Measurements from ENCODE around the gene CHID1.

The CHID1 gene

DNA sequence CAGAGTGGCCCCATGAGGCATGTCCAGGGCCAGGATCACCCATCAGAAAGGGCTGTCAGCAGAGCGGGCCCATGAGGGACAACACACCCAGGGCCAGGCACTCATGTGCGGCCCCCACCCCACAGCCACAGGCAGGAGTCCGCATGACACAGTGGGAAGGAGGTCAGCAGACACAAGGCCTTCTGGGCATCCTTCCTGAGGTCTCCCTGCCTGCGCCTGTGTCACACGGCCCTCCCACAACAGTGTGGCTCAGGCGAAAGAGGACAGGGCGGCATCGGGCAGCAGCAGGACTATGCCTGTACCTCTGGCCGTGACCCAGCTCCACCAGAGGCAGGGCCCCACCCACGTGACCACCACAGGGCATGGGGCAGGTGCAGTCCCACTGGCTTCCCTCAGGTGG lies 27.1 kb downstream of the CHID1 start:
- no peak for DNase-seq

DNA sequence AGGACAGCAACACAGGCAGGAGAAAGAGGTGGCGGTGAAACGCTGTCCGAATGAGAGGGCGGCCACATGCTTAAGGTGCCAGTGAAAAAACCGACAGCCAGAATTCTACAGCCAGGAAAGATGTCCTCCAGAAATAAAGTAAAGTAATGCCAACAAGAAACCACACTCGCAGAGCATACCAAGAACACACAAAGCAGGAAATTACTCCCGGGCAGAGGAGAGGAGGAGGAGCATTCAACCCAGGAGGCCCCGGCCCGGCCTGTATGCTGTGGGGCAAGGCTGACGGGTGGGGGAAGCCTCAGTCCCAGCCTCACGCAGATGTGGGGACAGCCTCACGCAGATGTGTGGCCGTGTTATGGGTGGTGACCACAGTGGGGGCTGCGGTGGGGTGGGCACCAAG lies 28.0 kb downstream of the CHID1 start:
- DNase-seq = no peak

DNA sequence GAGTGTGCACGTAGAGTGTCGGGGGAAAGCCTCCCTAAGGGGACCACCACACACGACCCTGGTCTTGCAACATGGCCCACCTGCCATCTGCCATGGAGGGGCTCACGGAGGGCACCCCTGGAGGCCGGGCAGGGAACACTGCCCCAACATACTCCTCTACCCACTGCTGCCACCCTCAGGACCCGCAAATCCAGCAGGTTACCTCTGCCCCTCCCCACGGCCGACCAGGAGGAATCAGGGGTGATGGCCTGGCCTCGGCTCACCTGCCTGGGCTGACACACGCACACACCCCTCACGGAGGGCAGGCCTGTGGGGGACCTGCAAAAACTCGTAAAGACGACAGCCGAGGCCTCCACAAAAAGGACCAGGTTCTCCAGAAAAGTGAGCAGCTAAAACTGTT lies 30.2 kb downstream of the CHID1 start:
- DNase-seq = no peak

DNA sequence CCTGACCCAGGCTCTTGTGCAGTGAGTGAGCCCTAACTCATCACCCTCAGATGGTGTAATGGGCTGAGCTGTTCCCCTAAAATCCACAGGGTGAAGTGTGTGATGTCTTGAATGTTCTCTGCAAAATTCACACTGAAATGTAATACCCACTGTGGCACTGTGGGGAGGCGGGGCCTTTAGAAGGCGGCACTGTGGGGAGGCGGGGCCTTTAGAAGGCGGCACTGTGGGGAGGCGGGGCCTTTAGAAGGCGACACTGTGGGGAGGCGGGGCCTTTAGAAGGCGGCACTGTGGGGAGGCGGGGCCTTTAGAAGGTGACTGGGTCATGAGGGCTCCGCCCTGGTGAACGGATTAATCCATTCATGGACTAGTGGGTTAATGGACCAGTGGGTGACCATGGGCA lies 33.0 kb downstream of the CHID1 start:
- no peak for DNase-seq

DNA sequence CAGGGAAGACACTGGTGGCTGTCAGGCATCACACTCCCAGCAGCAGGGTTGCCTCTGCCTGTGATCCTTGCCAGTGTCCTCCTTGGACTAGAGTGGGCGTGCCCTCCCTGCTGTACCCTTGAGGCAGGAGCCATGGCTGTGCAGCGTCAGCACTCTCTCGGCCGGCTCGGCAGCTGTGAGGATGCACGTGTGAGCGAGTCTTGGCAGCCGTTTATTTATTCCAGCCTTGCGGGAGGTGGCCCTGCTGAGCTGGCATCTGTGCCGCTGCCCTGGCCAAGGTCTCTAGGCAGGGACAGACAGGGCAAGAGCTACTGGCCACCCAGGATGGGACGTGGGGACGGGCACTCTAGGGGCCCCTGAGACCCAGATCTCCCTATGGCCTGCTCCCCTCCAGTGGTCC lies 34.1 kb downstream of the CHID1 start:
- no peak for DNase-seq

DNA sequence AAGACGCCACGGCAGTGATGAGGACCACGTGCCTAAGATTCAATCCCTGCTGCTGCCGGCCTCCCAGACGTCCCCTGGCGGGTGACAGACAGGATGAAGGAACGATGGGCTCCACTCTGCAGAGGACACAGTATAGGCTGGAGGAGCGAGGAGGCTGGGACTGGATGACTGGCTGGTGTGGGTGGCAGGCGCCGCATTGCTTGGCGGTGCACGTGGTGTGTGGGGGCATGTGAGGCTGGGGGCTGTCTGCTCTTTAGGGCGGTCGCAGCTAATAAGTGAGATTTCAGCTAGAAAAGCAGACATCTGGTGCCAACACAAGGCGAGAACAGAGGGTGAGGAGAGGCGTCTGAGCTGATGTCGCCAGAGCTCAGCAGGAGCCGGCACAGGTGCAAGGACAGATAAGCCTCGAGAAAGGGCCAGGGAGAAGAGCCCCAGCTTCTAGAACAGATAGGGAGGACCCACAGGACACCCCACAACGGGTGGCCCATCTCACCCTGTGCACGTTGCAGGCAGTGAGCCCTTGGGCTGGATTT lies 34.8 kb downstream of the CHID1 start:
- DNase-seq = no peak

DNA sequence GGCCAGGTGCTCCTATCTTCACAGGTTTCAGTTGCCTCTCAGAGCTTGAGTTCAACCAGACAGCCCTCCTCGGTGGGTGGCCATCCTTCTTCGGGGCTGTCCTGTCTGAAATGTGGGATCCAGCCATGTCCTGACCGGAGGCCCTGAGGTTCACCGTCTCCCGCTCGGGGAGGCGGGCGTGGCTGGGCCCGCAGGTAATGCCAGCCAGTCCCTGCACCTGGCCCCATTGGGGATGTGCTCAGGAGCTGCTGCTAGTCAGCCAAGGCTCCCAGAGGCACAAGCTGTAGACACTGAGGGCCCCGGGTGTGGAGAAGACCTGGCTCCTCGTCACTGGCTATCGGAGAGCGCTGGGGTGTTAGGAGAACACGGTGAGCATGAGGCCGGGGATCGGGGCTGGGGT lies 35.4 kb downstream of the CHID1 start:
- DNase-seq = no peak

DNA sequence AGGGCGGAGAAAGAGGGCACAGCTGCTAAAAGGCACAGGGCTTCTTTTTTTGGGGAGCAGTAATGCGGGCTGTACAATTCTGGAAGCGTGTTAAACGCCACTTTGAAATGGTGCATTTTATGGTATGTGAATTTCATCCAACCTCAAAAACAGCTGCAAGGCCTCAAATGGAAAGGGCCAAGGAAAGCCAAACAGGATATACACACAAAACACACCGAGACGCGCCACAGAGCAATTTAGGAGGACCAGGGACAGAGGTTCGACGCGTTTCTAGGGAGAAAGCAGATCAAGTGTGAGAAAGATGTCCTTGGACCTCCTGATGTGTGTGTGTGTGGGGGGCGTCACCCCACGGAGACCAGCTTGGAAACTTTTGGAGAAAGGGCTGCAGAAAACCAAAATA lies 36.9 kb downstream of the CHID1 start:
- no peak for DNase-seq

DNA sequence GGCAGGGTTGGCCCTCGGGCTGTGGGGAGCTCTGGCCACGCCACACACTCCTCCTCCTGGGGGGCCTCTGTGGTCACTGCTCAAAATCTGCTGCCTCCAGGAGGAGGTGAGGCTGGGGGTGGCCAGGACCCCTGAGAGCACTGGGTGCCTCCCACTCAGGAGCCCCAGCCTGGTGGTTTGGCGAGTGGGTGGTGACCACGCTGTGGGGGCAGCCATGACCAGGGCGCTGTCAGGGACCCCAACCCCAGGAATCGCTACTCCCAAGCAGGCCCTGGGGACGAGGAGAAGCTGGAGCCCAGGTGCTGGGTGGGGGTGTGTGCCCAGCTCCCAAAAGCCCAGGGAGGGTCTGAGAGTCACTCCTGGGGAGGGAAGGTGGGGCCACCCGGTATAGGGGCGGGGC lies 37.8 kb downstream of the CHID1 start:
- DNase-seq = no peak

DNA sequence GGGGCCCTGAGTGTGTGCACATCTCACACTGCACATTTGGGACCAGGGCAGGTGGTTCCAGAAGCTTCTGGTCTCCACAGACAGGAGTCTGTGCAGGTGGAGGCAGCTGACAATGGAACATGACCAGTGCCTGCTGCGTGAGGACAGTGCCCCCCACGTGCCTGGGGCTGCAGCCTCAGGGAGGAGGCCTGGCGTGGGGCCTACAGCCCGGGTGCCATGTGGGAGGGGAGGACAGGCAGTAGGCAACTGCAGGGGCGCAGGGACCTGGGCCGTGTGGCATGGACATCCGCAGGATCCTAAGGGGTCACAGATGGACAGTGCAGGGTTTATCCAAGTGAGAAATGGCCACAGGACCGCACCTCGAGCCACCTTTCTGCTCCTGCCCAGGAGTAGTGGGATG lies 39.1 kb downstream of the CHID1 start:
- DNase-seq = no peak

DNA sequence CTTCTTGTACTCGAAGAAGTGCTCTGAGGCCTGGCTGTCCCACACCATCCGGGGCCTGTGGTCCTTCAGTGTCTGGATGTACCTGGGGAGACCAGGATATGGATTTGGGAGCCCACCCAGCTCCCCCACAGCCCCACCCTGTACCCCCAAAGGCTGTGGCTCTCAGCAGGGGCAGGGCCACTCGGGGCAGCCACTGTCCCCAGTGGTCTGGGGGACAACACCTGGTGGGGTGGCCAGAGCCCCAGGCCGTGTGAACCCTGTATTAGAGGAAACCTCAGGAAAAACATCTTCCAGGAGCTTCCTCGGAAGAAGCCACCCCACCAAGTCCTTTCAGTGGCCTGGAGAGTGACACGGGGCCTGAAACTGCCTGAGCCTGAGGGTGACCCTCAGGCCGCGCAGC lies 40.2 kb downstream of the CHID1 start:
- no peak for DNase-seq

DNA sequence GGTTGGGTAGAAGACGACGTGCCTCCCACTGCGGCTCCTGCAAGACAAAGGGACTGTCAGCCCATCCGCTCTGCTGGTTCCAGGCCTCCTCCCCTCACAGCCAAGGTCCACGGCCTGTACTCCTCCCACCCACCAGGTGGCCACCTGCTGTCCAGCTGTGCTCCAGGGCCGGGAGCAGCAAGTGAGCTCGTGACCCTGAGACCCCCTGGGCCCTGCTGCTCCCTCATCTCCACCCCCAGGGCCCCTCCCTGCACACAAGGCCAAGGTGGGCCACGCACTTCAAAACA lies 40.5 kb downstream of the CHID1 start:
- peak; percentile 66 for DNase-seq

DNA sequence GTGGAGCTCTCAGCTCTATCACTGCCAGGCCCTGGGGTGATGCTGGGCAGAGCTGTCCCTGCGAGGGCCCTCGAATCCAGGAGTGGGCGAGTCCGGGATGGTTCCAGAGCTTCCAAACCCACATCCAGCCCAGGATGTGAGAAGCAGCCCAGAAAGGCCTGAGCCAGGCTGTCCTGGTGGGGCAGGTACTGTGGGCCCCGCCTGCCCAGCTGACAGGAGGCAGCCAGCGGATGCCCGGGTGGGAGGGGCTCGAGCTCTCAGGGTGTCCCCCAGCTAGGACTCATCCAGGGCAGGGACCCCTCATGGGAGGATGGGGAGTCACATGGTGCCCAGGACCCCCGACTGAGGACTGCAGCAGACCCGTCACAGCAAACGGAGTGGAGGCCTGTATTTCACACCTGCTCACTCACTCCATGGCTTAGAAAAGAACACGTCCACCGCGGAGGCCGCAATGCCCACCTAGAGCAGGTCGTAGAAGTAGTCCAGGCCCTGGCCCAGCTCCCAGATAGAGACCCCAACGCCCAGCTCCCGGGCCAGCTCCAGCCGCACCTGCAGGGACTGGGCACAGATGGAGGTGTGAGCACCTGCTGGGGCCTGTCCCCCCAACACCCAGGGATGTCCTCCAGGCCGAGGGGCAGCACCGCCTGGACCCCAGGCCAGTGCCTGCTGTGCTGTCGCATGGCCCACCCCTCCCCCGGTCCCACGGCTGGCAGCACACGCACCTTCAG lies 41.0 kb downstream of the CHID1 start:
- DNase-seq = peak; percentile 15

DNA sequence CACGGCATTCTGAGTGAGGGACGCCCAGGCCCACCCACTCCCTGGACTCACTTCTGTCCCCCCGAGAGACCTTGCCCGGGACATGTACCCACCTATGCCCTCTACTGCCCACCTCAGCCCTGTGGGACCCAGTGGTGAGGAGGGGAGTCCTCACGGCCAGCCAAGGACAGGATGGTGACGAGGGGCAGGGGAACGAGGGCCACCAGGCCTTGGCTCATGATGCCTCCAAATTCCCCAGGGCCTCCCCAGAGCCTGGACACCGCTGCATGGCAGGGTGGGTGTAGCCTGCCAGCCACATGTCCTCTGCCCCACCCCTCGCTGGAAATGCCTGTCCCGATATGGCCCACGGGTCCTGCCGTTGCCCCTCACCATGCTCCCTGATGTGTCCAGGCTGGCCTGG lies 41.8 kb downstream of the CHID1 start:
- peak; percentile 1 for DNase-seq

DNA sequence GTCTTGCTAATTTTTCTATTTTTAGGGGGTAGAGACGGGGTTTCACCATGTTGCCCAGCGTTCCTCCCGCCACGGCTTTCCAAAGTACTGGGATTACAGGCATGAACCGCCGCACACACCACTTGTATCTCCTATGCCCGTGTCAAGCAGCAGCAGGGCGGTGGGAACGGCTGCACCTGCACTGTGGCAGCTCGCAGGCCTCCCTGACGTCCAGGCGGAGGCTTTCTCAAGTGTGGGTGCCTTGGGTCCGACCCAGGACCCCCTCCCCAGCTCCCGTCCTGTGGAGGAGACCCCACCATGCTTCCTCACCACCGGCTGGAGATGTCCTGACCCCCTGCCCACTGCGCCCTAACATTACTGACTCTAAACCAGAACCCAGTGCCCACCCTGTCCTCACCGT lies 42.2 kb downstream of the CHID1 start:
- no peak for DNase-seq

DNA sequence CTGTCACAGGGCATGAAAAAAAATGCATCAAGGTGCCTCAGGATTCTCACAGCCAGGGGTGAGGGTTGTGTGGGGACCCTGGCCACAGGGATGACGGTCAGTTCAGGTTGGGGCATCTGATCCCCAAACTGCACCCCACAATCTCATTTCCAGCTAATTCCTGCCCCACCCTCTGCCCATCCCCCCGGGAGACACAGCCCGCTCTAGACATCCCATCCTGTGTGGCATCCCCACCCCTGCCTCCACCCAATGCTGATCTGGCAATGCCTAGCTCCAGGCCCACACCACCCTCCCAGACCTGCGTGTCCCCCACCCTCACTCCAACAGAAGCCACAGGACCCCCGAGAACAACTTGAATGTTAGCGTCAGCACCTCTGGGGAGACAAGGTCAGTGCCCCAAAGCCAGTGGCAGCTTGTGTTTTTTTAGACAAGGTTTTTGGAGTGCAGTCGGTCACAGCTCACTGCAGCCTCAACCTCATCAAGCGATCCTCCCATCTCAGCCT lies 42.7 kb downstream of the CHID1 start:
- DNase-seq = no peak

DNA sequence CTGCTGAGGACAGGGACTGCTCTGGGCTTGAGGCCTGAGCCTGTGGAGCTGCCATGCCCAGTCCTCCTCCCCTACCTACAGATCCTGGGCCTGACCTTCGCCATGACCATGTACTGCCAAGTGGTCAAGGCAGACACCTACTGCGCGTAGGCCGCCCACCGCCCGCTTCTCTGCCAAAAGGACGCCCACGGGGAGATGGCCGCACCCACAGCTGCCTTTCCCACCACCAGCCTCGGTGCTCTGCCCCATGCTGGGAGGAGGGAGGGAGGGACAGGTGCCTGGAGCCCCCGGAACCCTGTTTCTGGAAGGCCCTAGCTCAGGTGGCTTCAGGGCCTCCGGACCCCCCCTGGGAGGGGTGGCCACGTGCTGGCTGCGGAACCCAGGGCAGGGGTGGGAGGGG lies 44.1 kb downstream of the CHID1 start:
- no peak for DNase-seq

DNA sequence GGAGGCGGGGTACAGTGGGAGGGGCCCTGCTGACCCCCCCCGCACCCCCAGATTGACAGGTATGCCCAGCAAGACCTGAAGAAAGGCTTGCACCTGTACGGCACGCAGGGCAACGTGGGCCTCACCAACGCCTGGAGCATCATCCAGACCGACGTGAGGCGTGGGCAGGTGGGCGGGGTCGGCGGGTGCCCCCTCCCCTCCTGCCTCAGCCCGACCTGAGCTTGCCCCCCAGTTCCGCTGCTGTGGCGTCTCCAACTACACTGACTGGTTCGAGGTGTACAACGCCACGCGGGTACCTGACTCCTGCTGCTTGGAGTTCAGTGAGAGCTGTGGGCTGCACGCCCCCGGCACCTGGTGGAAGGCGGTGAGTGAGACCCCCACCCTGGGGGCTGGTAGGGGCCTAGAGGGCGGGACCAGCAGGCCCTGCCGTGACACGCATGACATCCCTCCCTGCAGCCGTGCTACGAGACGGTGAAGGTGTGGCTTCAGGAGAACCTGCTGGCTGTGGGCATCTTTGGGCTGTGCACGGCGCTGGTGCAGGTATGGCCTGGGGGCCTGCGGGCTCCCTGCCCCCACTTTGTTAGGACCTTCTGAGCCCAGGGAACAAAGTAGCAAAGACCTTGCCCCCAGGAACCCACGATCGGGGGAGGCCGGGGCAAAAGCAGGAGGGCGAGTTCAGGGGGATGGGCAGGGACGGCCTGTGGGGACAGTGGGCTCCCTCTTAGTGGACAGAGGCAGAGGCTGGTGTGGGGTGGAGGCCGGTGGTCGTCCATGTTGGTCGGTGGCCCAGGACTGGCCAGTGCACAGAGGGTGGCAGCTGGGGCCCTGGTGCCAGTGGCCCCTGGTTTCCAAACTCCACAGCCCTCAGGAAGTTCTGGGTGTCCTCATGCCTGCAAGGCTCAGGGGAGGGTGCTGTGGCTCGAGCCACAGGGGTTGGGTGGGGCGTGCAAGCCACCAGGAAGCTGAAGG lies 44.9 kb downstream of the CHID1 start:
- no peak for DNase-seq

DNA sequence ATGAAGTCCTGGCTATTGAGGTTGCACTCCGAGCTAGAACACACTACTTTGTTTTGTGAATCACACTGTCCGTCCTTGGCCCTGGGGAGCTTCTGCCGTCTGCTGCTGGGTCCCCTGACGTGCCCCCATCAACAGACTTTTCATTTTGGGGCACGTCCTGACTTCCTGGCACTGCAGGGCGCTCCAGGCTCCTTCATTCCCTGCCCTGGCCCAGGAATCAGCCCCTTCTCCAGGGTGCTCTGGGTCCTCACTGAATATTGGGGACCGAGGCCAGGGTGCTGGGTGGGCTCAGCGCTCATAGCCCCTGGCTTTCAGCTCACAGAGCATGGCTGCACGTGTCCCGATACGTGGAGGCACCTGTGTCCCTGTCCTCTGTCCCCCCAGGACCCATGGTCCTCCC lies 45.7 kb downstream of the CHID1 start:
- DNase-seq = no peak

DNA sequence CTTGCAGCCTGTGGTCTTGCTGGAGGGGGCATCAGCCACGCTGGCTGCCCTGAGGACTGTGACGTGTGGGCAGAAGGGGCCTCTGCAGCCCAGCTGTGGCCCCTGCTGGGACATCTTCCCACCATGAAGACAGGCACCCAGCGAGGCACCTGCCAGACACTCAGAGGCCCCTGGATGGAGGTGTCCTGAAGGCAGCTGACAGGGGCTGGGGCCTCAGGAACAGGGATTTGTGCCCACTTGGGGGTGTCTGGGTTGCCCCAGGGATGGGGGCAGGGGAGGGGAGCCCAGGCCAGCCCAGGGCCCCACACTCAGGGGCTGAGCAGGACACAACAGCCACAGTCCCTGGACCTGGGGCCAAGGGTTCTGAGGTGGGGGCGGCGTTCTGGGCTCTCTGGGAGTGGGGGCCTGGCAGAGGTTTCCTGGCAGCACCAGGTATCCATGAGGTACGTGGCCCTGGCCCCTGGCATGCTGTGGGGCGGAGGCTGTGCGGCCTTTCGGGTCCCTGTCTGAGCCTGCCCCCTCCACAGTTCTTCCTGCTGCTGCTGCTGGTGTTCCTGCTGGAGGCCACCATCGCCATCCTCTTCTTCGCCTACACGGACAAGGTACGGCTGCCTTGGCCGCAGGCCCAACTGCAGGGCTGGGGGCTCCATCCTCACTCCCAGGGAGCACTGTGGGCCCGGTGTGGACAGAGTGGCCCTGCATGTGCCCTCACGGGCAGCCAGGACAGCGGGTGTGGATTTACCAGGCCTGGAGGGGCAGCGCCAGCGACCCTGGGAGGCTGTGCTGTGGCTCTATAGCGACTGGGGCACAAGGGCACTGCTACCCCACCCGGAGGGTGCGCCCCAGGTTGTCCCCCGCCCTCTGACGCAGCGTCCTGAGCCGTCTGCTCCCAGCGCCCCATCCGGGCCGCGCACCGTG lies 46.4 kb downstream of the CHID1 start:
- DNase-seq = peak; percentile 1

DNA sequence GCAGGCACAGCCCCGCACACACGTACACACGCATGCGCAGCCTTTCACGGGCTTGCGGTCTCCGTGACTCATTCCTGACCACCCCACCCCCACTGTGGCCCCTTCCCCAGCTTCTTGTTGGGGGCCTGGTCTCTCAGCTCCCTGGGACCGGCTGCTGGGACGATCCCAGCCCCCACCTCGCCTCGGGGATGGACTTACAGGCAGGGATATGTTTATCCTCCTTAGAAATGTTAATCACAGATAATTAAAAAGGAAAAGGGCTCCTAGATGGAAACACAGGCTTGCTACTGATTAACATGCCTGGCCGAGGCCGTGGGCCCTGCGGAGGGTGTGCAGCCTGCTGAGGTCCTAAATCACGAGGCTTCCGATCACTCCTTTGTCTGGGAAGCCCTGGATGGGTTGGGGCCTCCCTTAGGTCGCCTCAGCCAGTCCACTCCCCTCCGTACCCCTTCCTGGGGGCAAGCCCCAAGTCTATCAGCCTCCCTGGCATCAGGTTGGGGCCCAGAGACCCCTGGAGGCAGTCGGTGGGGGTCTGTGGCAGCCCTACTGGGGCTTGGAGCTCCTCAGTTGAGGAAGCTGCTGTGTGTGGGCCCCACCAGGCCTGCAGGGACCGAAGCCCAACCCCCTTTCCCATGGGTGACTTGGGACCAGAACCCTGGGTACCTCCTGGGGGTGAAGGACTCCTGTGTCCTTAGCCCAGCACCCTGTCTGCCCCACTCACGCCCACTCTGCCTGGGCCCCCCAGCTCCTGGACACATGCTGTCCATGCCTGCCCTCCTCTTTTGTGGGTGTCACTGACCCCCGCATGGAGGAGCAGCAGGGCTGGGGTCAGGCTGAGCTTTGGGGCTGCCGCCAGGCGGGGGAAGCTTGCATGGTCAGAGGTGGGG lies 47.3 kb downstream of the CHID1 start:
- DNase-seq = peak; percentile 70

DNA sequence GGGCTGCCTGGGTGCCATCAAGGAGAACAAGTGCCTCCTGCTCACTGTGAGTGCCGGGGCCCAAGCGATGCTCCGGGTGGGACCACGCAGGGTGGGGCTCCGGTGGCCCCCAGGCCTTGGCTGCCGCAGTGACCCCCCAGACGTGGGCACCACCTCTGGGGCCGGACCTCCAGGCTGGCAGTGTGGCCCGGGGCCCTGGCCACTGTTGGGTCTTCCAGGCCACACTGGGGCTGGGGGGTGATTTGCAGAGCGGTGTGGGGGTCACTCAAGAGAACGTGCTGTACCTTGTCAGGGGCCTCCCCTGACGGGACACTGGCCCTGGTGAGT lies 48.0 kb downstream of the CHID1 start:
- no peak for DNase-seq

All from eye (tissue), 1 donor.